Epithelial cell of esophagus (primary cell): ENCODE data around the gene FNDC3A.

Experiments
- DNase-seq: peaks from one replicate; pipeline ENCODE4 v3.0.0; 2010; ENCODE audit warnings: low read depth
- H3K4me3 ChIP-seq: 2 replicates; pipeline ENCODE4 v1.5.1; 2011; ENCODE audit warnings: mild to moderate bottlenecking, low read length, control low read depth
- TF ChIP-seq, protein P1 (sequence below): IDR thresholded peaks from 2 replicates; pipeline ENCODE4 v1.5.1; 2011; ENCODE audit warnings: low read depth, mild to moderate bottlenecking, low read length, control low read depth, inconsistent platforms; ENCODE audit not compliant: insufficient read depth; ENCODE audit errors: missing control alignments

FNDC3A gene

DNA sequence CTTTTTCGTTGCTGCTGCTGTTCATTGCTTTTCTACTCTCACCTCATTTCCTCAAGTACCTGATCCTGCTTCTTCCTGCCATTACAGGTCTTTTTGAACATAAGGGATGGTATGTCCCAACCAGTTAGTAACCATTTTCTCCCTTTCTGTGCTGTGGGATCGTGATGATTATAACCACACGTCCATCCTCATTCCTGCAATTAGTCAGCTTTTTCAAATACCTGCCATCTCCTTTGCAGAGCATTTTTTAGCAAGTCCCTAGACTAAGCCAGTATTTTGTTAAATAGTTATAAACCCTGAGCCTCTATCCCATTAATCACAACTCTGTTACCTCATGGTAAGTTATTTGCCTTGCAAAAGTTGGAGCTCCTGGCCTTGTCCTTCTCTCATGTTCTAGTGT, 109.2 kb downstream of the FNDC3A start:
- TF ChIP-seq, protein P1, sequence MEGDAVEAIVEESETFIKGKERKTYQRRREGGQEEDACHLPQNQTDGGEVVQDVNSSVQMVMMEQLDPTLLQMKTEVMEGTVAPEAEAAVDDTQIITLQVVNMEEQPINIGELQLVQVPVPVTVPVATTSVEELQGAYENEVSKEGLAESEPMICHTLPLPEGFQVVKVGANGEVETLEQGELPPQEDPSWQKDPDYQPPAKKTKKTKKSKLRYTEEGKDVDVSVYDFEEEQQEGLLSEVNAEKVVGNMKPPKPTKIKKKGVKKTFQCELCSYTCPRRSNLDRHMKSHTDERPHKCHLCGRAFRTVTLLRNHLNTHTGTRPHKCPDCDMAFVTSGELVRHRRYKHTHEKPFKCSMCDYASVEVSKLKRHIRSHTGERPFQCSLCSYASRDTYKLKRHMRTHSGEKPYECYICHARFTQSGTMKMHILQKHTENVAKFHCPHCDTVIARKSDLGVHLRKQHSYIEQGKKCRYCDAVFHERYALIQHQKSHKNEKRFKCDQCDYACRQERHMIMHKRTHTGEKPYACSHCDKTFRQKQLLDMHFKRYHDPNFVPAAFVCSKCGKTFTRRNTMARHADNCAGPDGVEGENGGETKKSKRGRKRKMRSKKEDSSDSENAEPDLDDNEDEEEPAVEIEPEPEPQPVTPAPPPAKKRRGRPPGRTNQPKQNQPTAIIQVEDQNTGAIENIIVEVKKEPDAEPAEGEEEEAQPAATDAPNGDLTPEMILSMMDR, result no peak
- peak; percentile 71 for DNase-seq
- H3K4me3 ChIP-seq, result no peak overlapping the region

DNA sequence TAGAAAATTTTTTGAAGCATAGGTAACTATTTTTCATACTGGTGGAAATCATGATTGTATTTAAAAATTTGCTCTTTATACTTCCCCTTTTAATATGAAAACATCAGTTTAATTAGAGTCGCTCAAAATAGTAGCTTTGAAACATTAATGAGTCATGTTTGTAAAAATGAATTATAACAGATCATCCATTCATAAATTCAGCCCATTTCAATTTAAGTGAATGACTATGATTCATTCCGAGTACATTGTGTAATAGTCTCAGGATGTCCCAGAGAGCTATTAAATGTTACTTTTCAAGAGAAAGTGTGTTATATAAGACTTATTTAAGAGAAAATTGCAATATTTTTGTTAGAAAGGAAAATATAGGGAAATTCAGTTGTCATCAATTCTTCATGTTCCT, 111.0 kb downstream of the FNDC3A start:
- TF ChIP-seq, protein P1, result no peak
- no peak overlapping the region for H3K4me3 ChIP-seq
- peak; percentile 72 for DNase-seq

DNA sequence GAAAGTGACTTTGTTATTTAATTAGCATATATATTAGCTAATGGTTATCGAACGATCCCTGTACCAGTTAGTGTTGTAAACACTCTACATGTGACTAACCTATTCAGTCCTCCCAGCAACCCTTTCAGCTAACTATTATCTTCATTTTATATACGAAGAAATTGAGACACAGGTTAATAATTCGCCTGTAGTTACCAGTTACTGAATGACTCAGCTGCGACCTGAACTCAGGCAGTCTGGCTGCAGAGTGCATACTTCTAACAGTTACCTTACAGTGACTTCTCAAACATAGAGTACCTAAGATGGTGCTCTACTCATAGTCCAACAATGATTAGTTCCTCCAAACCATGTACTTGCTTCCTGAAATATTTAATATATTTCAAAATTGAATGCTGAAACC, 117.7 kb downstream of the FNDC3A start:
- no peak for DNase-seq
- TF ChIP-seq, protein P1, result no peak
- no peak overlapping the region for H3K4me3 ChIP-seq

GRCh38 chr13:49097374-49097773, 121.7 kb downstream of the FNDC3A start:
- TF ChIP-seq, protein P1, result peak; percentile 9
- H3K4me3 ChIP-seq, result no peak overlapping the region
- DNase-seq, result peak; percentile 91

DNA sequence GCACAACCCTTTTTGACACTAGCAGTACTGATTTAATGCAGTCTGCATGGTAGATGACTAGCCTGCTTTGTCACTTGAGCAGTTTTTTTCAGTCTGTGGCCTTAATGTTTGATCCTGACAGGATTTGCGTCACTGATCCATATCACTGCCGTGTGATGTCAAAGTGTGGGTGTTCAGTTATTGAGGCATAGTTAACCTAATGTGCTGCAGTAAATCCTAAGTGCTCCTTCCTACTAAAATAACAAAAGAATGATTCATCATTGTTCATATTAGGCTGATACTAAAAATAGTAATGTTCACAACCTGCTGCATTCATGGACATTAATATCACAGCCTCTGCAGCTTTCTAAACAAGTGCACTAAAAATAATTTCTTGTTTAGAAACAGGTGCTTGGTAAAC, 122.5 kb downstream of the FNDC3A start:
- peak; percentile 79 for DNase-seq
- no peak overlapping the region for H3K4me3 ChIP-seq

GRCh38 chr13:49098771-49099512, 123.2 kb downstream of the FNDC3A start:
- TF ChIP-seq, protein P1, result peak; percentile 24
- peak; percentile 40 for DNase-seq

More for the DNA sequence above, 122.5 kb downstream of the FNDC3A start:
- TF ChIP-seq, protein P1, result no peak

GRCh38 chr13:49099513-49099877, 123.8 kb downstream of the FNDC3A start:
- TF ChIP-seq, protein P1, result no peak
- no peak for DNase-seq
- no peak overlapping the region for H3K4me3 ChIP-seq

More at GRCh38 chr13:49098771-49099512, 123.2 kb downstream of the FNDC3A start:
- no peak overlapping the region for H3K4me3 ChIP-seq
